Body of pancreas (tissue), 4 donors: ENCODE measurements around the gene NAA40.

Experiments
- POLR2A ChIP-seq, 3 donors: fragments of 450-650 bp; IDR thresholded peaks; one replicate each; pipeline ENCODE4 v1.6.1; 2016; ENCODE audit warnings: antibody characterized with exemption in 3 of 3, mild to moderate bottlenecking in 2 of 3
- TF ChIP-seq, protein P1 (sequence below), 7 experiments: fragments of 450-650 bp in 4 of 7; fragments of 200-600 bp in 3 of 7; sonication (generic) in 3 of 7; IDR thresholded peaks; one replicate each; pipeline ENCODE4 v1.5.1; 2016 to 2019; ENCODE audit warnings: antibody characterized with exemption in 7 of 7

DNA sequence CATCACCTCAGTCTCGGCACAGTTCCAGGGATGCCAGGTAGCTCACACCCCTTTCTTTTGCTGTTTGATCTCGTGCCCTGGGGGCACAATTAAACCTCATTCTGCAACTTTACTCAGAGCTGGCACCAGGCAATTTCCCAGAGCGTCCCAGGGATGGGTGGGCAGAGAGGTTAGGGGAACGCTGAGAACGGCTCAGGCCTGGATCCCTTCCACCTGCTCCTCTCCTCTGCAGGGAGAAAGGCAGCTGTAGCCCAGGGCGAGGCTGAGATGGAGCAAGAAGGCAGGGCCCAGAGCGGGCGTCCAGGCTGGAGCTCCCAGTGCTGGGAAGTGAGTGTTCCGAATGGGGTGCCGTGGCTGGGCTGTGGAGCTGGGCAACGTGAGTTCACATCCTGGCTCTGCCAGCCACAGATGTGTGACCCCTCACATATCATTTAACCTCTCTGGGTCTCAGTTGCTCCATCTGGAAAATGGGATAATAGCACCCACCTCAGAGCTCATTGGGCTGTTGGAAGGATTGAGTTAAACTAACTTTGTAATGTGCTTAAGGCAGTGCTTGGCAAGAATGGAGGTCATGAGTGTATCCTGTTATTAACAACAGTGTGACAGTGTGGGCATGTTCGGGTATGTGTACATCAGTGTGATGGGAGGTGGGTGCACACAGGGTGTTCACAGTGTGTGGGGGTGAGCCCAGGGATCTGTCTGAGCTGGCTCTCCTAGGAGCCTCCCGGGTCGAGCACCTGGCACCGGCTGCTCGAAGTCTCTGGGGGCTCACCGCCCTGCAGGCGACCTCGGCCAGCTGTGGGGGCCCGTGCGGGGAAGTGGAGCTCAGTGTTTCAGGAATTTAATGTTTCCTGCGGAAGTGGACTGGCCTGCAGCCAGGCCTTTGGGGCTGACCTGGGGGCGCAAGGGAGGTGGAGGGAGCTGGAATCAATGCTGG lies 63.0 kb downstream of the NAA40 start:
- TF ChIP-seq, protein P1, sequence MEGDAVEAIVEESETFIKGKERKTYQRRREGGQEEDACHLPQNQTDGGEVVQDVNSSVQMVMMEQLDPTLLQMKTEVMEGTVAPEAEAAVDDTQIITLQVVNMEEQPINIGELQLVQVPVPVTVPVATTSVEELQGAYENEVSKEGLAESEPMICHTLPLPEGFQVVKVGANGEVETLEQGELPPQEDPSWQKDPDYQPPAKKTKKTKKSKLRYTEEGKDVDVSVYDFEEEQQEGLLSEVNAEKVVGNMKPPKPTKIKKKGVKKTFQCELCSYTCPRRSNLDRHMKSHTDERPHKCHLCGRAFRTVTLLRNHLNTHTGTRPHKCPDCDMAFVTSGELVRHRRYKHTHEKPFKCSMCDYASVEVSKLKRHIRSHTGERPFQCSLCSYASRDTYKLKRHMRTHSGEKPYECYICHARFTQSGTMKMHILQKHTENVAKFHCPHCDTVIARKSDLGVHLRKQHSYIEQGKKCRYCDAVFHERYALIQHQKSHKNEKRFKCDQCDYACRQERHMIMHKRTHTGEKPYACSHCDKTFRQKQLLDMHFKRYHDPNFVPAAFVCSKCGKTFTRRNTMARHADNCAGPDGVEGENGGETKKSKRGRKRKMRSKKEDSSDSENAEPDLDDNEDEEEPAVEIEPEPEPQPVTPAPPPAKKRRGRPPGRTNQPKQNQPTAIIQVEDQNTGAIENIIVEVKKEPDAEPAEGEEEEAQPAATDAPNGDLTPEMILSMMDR (IDR thresholded peaks at IDR 0.05) = no peak
- no peak for TF ChIP-seq POLR2A (IDR thresholded peaks at IDR 0.05)
